HepG2 (cell line): ENCODE results near the gene DLX1. TPM values are rescaled to one million over a fixed set of nuclear protein-coding genes. Genes with fewer than 3 reads are reported as not detected.
A peak's percentile ranks its signal among the peaks of the same experiment; 100 is the strongest.

Source experiments
- ATAC-seq: fragments of 200-7000 bp; cut with Tn5 transposase; 3 replicates; pipeline ENCODE4 v1.9.1; 2020; ENCODE audit warnings: mild to moderate bottlenecking, moderate library complexity
- BruUV-seq: library from RNA; stranded (reverse); fragments of 400-500 nt; replicated peaks from 2 replicates; lab custom pipeline; 2021; lab: Mats Ljungman, UMichigan
- CTCF ChIA-PET: fragments of 300-600 bp; formaldehyde crosslinking; extraction: SDS; loops from one replicate; lab custom pipeline; 2021; ENCODE audit warnings: low total read pairs, inconsistent platforms, low intra/inter-chr PET ratio; lab: Yijun Ruan, JAX
- POLR2A ChIA-PET: fragments of 350-600 bp; sonication (Branson Sonifier 250); formaldehyde crosslinking; loops from one replicate; lab custom pipeline; 2020; ENCODE audit warnings: antibody characterized with exemption, inconsistent platforms; lab: Yijun Ruan, JAX
- DNase-seq: peaks from one replicate; pipeline ENCODE4 v3.0.0-alpha.2; 2015; ENCODE audit warnings: low spot score
- FAIRE-seq: peaks from 3 replicates; lab custom pipeline; 2011; peaks lifted over from hg19 to GRCh38; lab: Jason Lieb, UNC
- H2AFZ ChIP-seq: one replicate; pipeline ENCODE4 v1.6.1; 2011; ENCODE audit warnings: low read length, inconsistent platforms
- H3K27ac ChIP-seq: fragments of 300-600 bp; 3 replicates; pipeline ENCODE4 v1.8.0; 2011; ENCODE audit warnings: mixed run types, mild to moderate bottlenecking, mixed read lengths, low read length, inconsistent platforms; ENCODE audit not compliant: insufficient read depth; ENCODE audit errors: extremely low read length
- H3K27me3 ChIP-seq, 2 experiments: fragments of 200-600 bp in 1 of 2; 2 replicates in 1 of 2; 3 replicates in 1 of 2; pipeline versions ENCODE4 v1.6.0 to v1.8.0; 2011; ENCODE audit warnings: low read length in 2 of 2, mild to moderate bottlenecking in 2 of 2, moderate library complexity in 2 of 2, inconsistent platforms in 1 of 2; ENCODE audit not compliant: insufficient read depth in 2 of 2, control insufficient read depth in 1 of 2
- H3K36me3 ChIP-seq, 2 experiments: fragments of 200-600 bp in 1 of 2; replicated peaks in 1 of 2; 2 replicates in 1 of 2; 3 replicates in 1 of 2; pipeline versions ENCODE4 v1.5.1 to v1.8.0; 2011; ENCODE audit warnings: low read length in 2 of 2, inconsistent platforms in 1 of 2; ENCODE audit not compliant: insufficient read depth in 2 of 2, control insufficient read depth in 1 of 2
- H3K4me1 ChIP-seq: 2 replicates; pipeline ENCODE4 v1.5.1; 2012; ENCODE audit warnings: low read length, inconsistent platforms; ENCODE audit not compliant: insufficient read depth
- H3K4me2 ChIP-seq: 2 replicates; pipeline ENCODE4 v1.6.0; 2011; ENCODE audit warnings: low read depth, low read length, inconsistent platforms
- H3K4me3 ChIP-seq, 3 experiments: fragments of 200-600 bp in 1 of 3; sonication (generic), shearing (Covaris generic) in 1 of 3; replicated peaks in 1 of 3; 2 replicates each; pipeline ENCODE4 v1.5.1; 2011 to 2016; ENCODE audit warnings: low read length in 3 of 3, inconsistent platforms in 2 of 3, low read depth in 2 of 3, mild to moderate bottlenecking in 2 of 3, control low read depth in 1 of 3, mixed read lengths in 1 of 3; ENCODE audit not compliant: insufficient read depth in 1 of 3
- H3K79me2 ChIP-seq: one replicate; pipeline ENCODE4 v1.6.1; 2011; ENCODE audit warnings: low read length, inconsistent platforms; ENCODE audit not compliant: insufficient read depth
- H3K9ac ChIP-seq: 2 replicates; pipeline ENCODE4 v1.6.0; 2011; ENCODE audit warnings: mild to moderate bottlenecking, low read depth, low read length, inconsistent platforms; ENCODE audit not compliant: insufficient read depth
- H3K9me3 ChIP-seq: 2 replicates; pipeline ENCODE4 v1.5.1; 2012; ENCODE audit warnings: mild to moderate bottlenecking, low read length
- H4K20me1 ChIP-seq: 2 replicates; pipeline ENCODE4 v1.6.0; 2011; ENCODE audit warnings: inconsistent platforms, mild to moderate bottlenecking, low read length, moderate library complexity; ENCODE audit not compliant: insufficient read depth
- EED ChIP-seq: sonication (generic); formaldehyde crosslinking; IDR thresholded peaks from 2 replicates; pipeline ENCODE4 v1.5.0; 2020; ENCODE audit warnings: mild to moderate bottlenecking, missing genetic modification reagents
- EZH2 ChIP-seq: conservative IDR thresholded peaks from 2 replicates; pipeline ENCODE4 v1.6.1; 2012; ENCODE audit warnings: mild to moderate bottlenecking, low read depth, low read length, moderate library complexity
- GABPB1 ChIP-seq: IDR thresholded peaks from 2 replicates; pipeline ENCODE4 v1.6.1; 2016; ENCODE audit warnings: mild to moderate bottlenecking, missing genetic modification reagents, moderate library complexity, missing compliant biosample characterization
- NRL ChIP-seq: sonication (generic); formaldehyde crosslinking; IDR thresholded peaks from 2 replicates; pipeline ENCODE4 v1.5.0; 2020; ENCODE audit warnings: missing genetic modification reagents, mild to moderate bottlenecking, moderate library complexity, borderline replicate concordance
- ZFP82 ChIP-seq: sonication (generic); formaldehyde crosslinking; IDR thresholded peaks from 2 replicates; pipeline ENCODE4 v1.5.1; 2020; ENCODE audit warnings: mild to moderate bottlenecking, missing genetic modification reagents, borderline replicate concordance
- ZNF343 ChIP-seq: sonication (generic); formaldehyde crosslinking; IDR thresholded peaks from 2 replicates; pipeline ENCODE4 v1.4.0; 2020; ENCODE audit warnings: mild to moderate bottlenecking, missing genetic modification reagents
- ZNF678 ChIP-seq: sonication (generic); formaldehyde crosslinking; IDR thresholded peaks from 2 replicates; pipeline ENCODE4 v1.4.0; 2020; ENCODE audit warnings: mild to moderate bottlenecking, missing genetic modification reagents
- WGBS: methylation state at CpG from one replicate; pipeline ENCODE4 v1.1.6; 2017; ENCODE audit warnings: low lambda C conversion rate; 5-methylcytosine and 5-hydroxymethylcytosine counted together
- in situ Hi-C: cut with HindIII; loops from 2 replicates; pipeline ENCODE4 v1.10.0; 2017; ENCODE audit warnings: low pct_unique_long_range_greater_than_20kb; ENCODE audit not compliant: extremely low pct_ligation_motif_present
- intact Hi-C: fragments of 100-400 bp; cut with micrococcal nuclease; formaldehyde crosslinking; loops from one replicate; pipeline ENCODE4 v1.10.0; 2022; ENCODE audit not compliant: unreplicated experiment
- polyA plus RNA-seq, 8 experiments: library from polyadenylated mRNA; depleted of rRNA in 3 of 8; stranded (reverse) in 7 of 8; unstranded in 1 of 8; fragments of >200 nt; fragmentation: Illumina TruSeq in 4 of 8; extraction: Trizol in 4 of 8; gene quantifications; 2 replicates each; pipeline versions ENCODE4 v1.2.1 to v1.2.3, GENCODE V29; 2011 to 2016; ENCODE audit warnings: low read depth in 4 of 8, missing spikeins in 1 of 8, mixed read lengths in 1 of 8; ENCODE audit not compliant: insufficient read depth in 1 of 8
- total RNA-seq, 5 experiments: library from RNA; depleted of rRNA; stranded (reverse); fragments of >200 nt; fragmentation: Illumina TruSeq; extraction: Trizol; gene quantifications; 2 replicates each; pipeline ENCODE4 v1.2.3, GENCODE V29; 2016; ENCODE audit warnings: low read depth in 1 of 5
- TF ChIP-seq, protein P1 (sequence below): sonication (generic); formaldehyde crosslinking; IDR thresholded peaks from 2 replicates; pipeline ENCODE4 v1.4.0; 2020; ENCODE audit warnings: mild to moderate bottlenecking, missing genetic modification reagents, borderline replicate concordance
- TF ChIP-seq, protein P2 (sequence below): sonication (generic); formaldehyde crosslinking; IDR thresholded peaks from 2 replicates; pipeline ENCODE4 v1.5.0; 2020; ENCODE audit warnings: missing genetic modification reagents
- TF ChIP-seq, protein P3 (sequence below): sonication (generic); formaldehyde crosslinking; IDR thresholded peaks from 2 replicates; pipeline ENCODE4 v1.5.1; 2020; ENCODE audit warnings: missing genetic modification reagents, mild to moderate bottlenecking, borderline replicate concordance
- TF ChIP-seq, protein P4 (sequence below): sonication (generic); formaldehyde crosslinking; IDR thresholded peaks from 2 replicates; pipeline ENCODE4 v1.8.1; 2023; ENCODE audit warnings: missing genetic modification reagents, inconsistent platforms, borderline replicate concordance

The DLX1 gene
- total and polyA plus RNA-seq, 2 of the 13 experiments (the other 11 are each of a cell fraction or from before 2014, with no cell fraction given) = 0.18 to 0.86 TPM

- no TSS peak for BruUV-seq
- POLR2A ChIA-PET = interaction anchor here (0.6 to 2.9 kb wide), 3 partner anchors 12 to 305 kb away, joined by 3 to 16 read pairs (median 5); partner anchors contain the start of gene DLX1
- TF ChIP-seq, protein P1, sequence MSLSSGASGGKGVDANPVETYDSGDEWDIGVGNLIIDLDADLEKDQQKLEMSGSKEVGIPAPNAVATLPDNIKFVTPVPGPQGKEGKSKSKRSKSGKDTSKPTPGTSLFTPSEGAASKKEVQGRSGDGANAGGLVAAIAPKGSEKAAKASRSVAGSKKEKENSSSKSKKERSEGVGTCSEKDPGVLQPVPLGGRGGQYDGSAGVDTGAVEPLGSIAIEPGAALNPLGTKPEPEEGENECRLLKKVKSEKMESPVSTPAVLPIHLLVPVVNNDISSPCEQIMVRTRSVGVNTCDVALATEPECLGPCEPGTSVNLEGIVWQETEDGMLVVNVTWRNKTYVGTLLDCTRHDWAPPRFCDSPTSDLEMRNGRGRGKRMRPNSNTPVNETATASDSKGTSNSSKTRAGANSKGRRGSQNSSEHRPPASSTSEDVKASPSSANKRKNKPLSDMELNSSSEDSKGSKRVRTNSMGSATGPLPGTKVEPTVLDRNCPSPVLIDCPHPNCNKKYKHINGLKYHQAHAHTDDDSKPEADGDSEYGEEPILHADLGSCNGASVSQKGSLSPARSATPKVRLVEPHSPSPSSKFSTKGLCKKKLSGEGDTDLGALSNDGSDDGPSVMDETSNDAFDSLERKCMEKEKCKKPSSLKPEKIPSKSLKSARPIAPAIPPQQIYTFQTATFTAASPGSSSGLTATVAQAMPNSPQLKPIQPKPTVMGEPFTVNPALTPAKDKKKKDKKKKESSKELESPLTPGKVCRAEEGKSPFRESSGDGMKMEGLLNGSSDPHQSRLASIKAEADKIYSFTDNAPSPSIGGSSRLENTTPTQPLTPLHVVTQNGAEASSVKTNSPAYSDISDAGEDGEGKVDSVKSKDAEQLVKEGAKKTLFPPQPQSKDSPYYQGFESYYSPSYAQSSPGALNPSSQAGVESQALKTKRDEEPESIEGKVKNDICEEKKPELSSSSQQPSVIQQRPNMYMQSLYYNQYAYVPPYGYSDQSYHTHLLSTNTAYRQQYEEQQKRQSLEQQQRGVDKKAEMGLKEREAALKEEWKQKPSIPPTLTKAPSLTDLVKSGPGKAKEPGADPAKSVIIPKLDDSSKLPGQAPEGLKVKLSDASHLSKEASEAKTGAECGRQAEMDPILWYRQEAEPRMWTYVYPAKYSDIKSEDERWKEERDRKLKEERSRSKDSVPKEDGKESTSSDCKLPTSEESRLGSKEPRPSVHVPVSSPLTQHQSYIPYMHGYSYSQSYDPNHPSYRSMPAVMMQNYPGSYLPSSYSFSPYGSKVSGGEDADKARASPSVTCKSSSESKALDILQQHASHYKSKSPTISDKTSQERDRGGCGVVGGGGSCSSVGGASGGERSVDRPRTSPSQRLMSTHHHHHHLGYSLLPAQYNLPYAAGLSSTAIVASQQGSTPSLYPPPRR (CRISPR knock-in tag) = 0 out of 2 replicates have a peak, but pooled peaks have one; percentile 5
- TF ChIP-seq, protein P2, sequence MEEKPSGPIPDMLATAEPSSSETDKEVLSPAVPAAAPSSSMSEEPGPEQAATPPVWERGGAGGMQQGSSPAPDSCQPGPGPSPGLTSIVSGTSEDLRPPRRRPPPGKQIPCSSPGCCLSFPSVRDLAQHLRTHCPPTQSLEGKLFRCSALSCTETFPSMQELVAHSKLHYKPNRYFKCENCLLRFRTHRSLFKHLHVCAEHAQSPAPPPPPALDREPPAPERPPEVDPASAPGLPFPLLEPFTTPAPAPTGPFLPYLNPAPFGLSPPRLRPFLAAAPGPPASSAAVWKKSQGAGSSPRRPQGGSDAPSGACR (CRISPR knock-in tag) = 0 out of 2 replicates have a peak, but pooled peaks have one; percentile 39
- 0 out of 2 replicates have a peak, but pooled peaks have one; percentile 39 for TF ChIP-seq ZNF678 (CRISPR knock-in tag)
- peak; percentile 87; the same call in 1 of the 2 replicates for TF ChIP-seq EZH2
- peak; percentile 30; the same call in 1 of the 2 replicates for TF ChIP-seq GABPB1 (CRISPR knock-in tag)
- TF ChIP-seq, protein P3, sequence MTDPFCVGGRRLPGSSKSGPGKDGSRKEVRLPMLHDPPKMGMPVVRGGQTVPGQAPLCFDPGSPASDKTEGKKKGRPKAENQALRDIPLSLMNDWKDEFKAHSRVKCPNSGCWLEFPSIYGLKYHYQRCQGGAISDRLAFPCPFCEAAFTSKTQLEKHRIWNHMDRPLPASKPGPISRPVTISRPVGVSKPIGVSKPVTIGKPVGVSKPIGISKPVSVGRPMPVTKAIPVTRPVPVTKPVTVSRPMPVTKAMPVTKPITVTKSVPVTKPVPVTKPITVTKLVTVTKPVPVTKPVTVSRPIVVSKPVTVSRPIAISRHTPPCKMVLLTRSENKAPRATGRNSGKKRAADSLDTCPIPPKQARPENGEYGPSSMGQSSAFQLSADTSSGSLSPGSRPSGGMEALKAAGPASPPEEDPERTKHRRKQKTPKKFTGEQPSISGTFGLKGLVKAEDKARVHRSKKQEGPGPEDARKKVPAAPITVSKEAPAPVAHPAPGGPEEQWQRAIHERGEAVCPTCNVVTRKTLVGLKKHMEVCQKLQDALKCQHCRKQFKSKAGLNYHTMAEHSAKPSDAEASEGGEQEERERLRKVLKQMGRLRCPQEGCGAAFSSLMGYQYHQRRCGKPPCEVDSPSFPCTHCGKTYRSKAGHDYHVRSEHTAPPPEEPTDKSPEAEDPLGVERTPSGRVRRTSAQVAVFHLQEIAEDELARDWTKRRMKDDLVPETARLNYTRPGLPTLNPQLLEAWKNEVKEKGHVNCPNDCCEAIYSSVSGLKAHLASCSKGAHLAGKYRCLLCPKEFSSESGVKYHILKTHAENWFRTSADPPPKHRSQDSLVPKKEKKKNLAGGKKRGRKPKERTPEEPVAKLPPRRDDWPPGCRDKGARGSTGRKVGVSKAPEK (CRISPR knock-in tag) = 0 out of 2 replicates have a peak, but pooled peaks have one; percentile 13
- TF ChIP-seq, protein P4, sequence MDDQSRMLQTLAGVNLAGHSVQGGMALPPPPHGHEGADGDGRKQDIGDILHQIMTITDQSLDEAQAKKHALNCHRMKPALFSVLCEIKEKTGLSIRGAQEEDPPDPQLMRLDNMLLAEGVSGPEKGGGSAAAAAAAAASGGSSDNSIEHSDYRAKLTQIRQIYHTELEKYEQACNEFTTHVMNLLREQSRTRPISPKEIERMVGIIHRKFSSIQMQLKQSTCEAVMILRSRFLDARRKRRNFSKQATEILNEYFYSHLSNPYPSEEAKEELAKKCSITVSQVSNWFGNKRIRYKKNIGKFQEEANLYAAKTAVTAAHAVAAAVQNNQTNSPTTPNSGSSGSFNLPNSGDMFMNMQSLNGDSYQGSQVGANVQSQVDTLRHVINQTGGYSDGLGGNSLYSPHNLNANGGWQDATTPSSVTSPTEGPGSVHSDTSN (CRISPR knock-in tag) = no peak
- peak; percentile 85; the same call in 1 of the 2 replicates for TF ChIP-seq EED (CRISPR knock-in tag)
- peak; percentile 30; the same call in 1 of the 2 replicates for TF ChIP-seq ZNF343 (CRISPR knock-in tag)
- 0 out of 2 replicates have a peak, but pooled peaks have one; percentile 41 for TF ChIP-seq ZFP82
- TF ChIP-seq NRL (CRISPR knock-in tag) = 0 out of 2 replicates have a peak, but pooled peaks have one; percentile 41
These were observed 11.6 kb downstream of the DLX1 start for GRCh38 chr2:172096626-172097547.

More at GRCh38 chr2:172096626-172097547, 11.6 kb downstream of the DLX1 start:
- Histone ChIP-seq H3K4me1 (peaks cover 60% of the 10 kb centered on the region), H3K36me3 (no peaks in the 10 kb centered on the region), H3K27ac (no peak overlapping the region), H4K20me1 (peaks cover 6% of the 10 kb centered on the region; the same call in 1 of the 2 replicates), H2AFZ (no peak overlapping the region), H3K79me2 (no peaks in the 10 kb centered on the region), H3K9me3 (no peaks in the 10 kb centered on the region), H3K4me3 (peak overlapping the region; percentile 60 to 77 (median 61)), H3K27me3 (peaks cover 20 to 83% of the 10 kb centered on the region in 2 experiments), H3K4me2 (peak overlapping the region; percentile 93), H3K9ac (peak overlapping the region; percentile 30; the same call in 1 of the 2 replicates)
- no peak for DNase-seq
- CTCF ChIA-PET = no interaction called here
- in situ Hi-C loops (no loop called here), intact Hi-C loops (no loop called here)
- FAIRE-seq = no peak
- WGBS = 2% methylated on average over 33 of the region's 55 CpGs
- peak; percentile 13 for ATAC-seq
